Body of pancreas (tissue), 4 donors: ENCODE measurements around the gene LTB. TPM values are rescaled to one million over a fixed set of nuclear protein-coding genes. Genes with fewer than 3 reads are reported as not detected.

ENCODE experiments used
- ATAC-seq: fragments of 150-250 bp; one replicate; pipeline ENCODE4 v1.9.1; 2016
- DNase-seq, 4 donors: peaks; one replicate each; pipeline ENCODE4 v3.0.0-alpha.2; 2019
- H3K27ac ChIP-seq, 4 donors: fragments of 200-600 bp; sonication (generic); 1 replicate in 3 of 4; 2 replicates in 1 of 4; pipeline versions ENCODE4 v1.5.1 to v1.6.1; 2016 to 2019; ENCODE audit warnings: mild to moderate bottlenecking in 1 of 4, mixed read lengths in 1 of 4, moderate library complexity in 1 of 4
- H3K27me3 ChIP-seq, 2 donors: fragments of 200-600 bp; sonication (generic); one replicate each; pipeline ENCODE4 v1.6.0; 2016; ENCODE audit warnings: mild to moderate bottlenecking in 1 of 2
- H3K36me3 ChIP-seq, 2 donors: fragments of 200-600 bp; sonication (generic); replicated peaks in 1 of 2; 2 replicates each; pipeline ENCODE4 v1.5.1; 2016; ENCODE audit warnings: low read depth in 2 of 2; ENCODE audit not compliant: insufficient read depth in 1 of 2
- H3K4me1 ChIP-seq: fragments of 200-600 bp; sonication (generic); one replicate; pipeline ENCODE4 v1.6.0; 2016
- H3K4me3 ChIP-seq, 2 donors: fragments of 200-600 bp; sonication (generic); 1 replicate in 1 of 2; 2 replicates in 1 of 2; pipeline ENCODE4 v1.5.1; 2016 to 2019
- H3K9me3 ChIP-seq, 3 donors: fragments of 200-600 bp; sonication (generic); 1 replicate in 2 of 3; 2 replicates in 1 of 3; pipeline ENCODE4 v1.5.1; 2016
- CTCF ChIP-seq, 7 experiments: fragments of 450-650 bp in 4 of 7; fragments of 200-600 bp in 3 of 7; sonication (generic) in 3 of 7; IDR thresholded peaks; one replicate each; pipeline ENCODE4 v1.5.1; 2016 to 2019; ENCODE audit warnings: antibody characterized with exemption in 7 of 7
- POLR2A ChIP-seq, 3 donors: fragments of 450-650 bp; IDR thresholded peaks; one replicate each; pipeline ENCODE4 v1.6.1; 2016; ENCODE audit warnings: antibody characterized with exemption in 3 of 3, mild to moderate bottlenecking in 2 of 3
- WGBS, 2 donors: methylation state at CpG; one replicate each; pipeline ENCODE4 v1.1.5; 2017; 5-methylcytosine and 5-hydroxymethylcytosine counted together
- intact Hi-C: fragments of 100-400 bp; cut with DNase I; formaldehyde crosslinking; loops from one replicate; pipeline ENCODE4 v1.15.1; 2023
- total RNA-seq, 2 donors: library from RNA; depleted of rRNA; stranded (reverse); fragments of >200 nt; gene quantifications; one replicate each; pipeline ENCODE4 v1.1.0, GENCODE V29; 2016

The LTB gene
- total RNA-seq, 2 donors from 2014 or later: 0.78 TPM; not detected in 1

GRCh38 chr6:31559958-31560696, 22.1 kb downstream of the LTB start:
- intact Hi-C loops: no loop called here
- peak; percentile 66 for ATAC-seq
- no peaks in the 10 kb centered on the region for H3K27me3 ChIP-seq
- H3K27ac ChIP-seq: peak overlapping the region in 2 of 4 donors; percentile 21 to 53
- peaks cover 7% of the 10 kb centered on the region for H3K4me1 ChIP-seq
- TF ChIP-seq POLR2A (IDR thresholded peaks at IDR 0.05) (no peak), CTCF (IDR thresholded peaks at IDR 0.05) (no peak)
- peaks cover 10 to 11% of the 10 kb centered on the region in 2 donors for H3K36me3 ChIP-seq
- H3K9me3 ChIP-seq: no peaks in the 10 kb centered on the region
- H3K4me3 ChIP-seq: no peak overlapping the region
- DNase-seq: peak in 2 of 4 donors; percentile 25 to 69
- whole genome bisulfite sequencing, 2 donors: 58 to 85% methylated on average over 7 of the region's 7 CpGs

GRCh38 chr6:31559606-31559957, 22.6 kb downstream of the LTB start:
- Histone ChIP-seq H3K9me3 (no peaks in the 10 kb centered on the region), H3K27ac (peak overlapping the region in 2 of 4 donors; percentile 21 to 53), H3K36me3 (peaks cover 10 to 11% of the 10 kb centered on the region in 2 donors), H3K4me1 (peaks cover 7% of the 10 kb centered on the region), H3K4me3 (no peak overlapping the region), H3K27me3 (no peaks in the 10 kb centered on the region)
- DNase-seq (no peak), ATAC-seq (no peak)
- TF ChIP-seq POLR2A (IDR thresholded peaks at IDR 0.05): no peak
- no peak for TF ChIP-seq CTCF (IDR thresholded peaks at IDR 0.05)
- intact Hi-C loops: no loop called here
- WGBS, 2 donors: 72 to 77% methylated on average over 4 of the region's 4 CpGs

- peak in 1 of 4 donors; percentile 65 for DNase-seq
- Histone ChIP-seq H3K9me3 (no peaks in the 10 kb centered on the region), H3K4me1 (peaks cover 7% of the 10 kb centered on the region), H3K27ac (peak overlapping the region in 2 of 4 donors; percentile 21 to 53), H3K36me3 (peaks cover 10 to 11% of the 10 kb centered on the region in 2 donors), H3K27me3 (no peaks in the 10 kb centered on the region), H3K4me3 (no peak overlapping the region)
- TF ChIP-seq POLR2A (IDR thresholded peaks at IDR 0.05): no peak
- TF ChIP-seq CTCF (IDR thresholded peaks at IDR 0.05): no peak
- intact Hi-C loops: no loop called here
- 65 to 92% methylated on average over 14 of the region's 14 CpGs for WGBS, 2 donors
- no peak for ATAC-seq
Observed at GRCh38 chr6:31558631-31559500, 23.4 kb downstream of the LTB start.

GRCh38 chr6:31558318-31558625, 24.0 kb downstream of the LTB start:
- Histone ChIP-seq H3K4me1 (peaks cover 9% of the 10 kb centered on the region), H3K27ac (no peak overlapping the region), H3K9me3 (no peaks in the 10 kb centered on the region), H3K36me3 (peaks cover 10 to 11% of the 10 kb centered on the region in 2 donors), H3K4me3 (no peak overlapping the region), H3K27me3 (no peaks in the 10 kb centered on the region)
- intact Hi-C loops: no loop called here
- ATAC-seq: no peak
- no peak for DNase-seq
- TF ChIP-seq CTCF (IDR thresholded peaks at IDR 0.05) (no peak), POLR2A (IDR thresholded peaks at IDR 0.05) (no peak)
- 80 to 84% methylated on average over 4 to 8 of the region's 8 CpGs for WGBS, 2 donors
